ENCODE measurements around the gene TTC3. TPM values are rescaled to one million over a fixed set of nuclear protein-coding genes. Genes with fewer than 3 reads are reported as not detected.

TTC3 gene
- total RNA-seq, 1 donor from 2014 or later: 302 TPM

- no peak for DNase-seq (ENCODE audit: low read depth)
Measured at GRCh38 chr21:37061926-37062592, 11.0 kb upstream of the TTC3 start.

- DNase-seq (ENCODE audit: low read depth): no peak
Measured at GRCh38 chr21:37062593-37062935, 10.5 kb upstream of the TTC3 start.

- no peak for DNase-seq (ENCODE audit: low read depth)
Measured at GRCh38 chr21:37063433-37063832, 9.6 kb upstream of the TTC3 start.

- no peak for DNase-seq (ENCODE audit: low read depth)
Measured at GRCh38 chr21:37064841-37065240, 8.2 kb upstream of the TTC3 start.

- no peak for DNase-seq (ENCODE audit: low read depth)
Measured at GRCh38 chr21:37065561-37066177, 7.4 kb upstream of the TTC3 start.

- DNase-seq (ENCODE audit: low read depth): peak; percentile 56
Measured at GRCh38 chr21:37071561-37072273, 1.3 kb upstream of the TTC3 start.

GRCh38 chr21:37072274-37072987 lies 623 bp upstream of the TTC3 start:
- peak; percentile 54 for DNase-seq (ENCODE audit: low read depth)

GRCh38 chr21:37073417-37074196 lies 553 bp downstream of the TTC3 start:
- no peak for DNase-seq (ENCODE audit: low read depth)

GRCh38 chr21:37074197-37074510 lies 1.1 kb downstream of the TTC3 start:
- no peak for DNase-seq (ENCODE audit: low read depth)

- no peak for DNase-seq (ENCODE audit: low read depth)
Measured at GRCh38 chr21:37074546-37074945, 1.5 kb downstream of the TTC3 start.

GRCh38 chr21:37075214-37075770 lies 2.2 kb downstream of the TTC3 start:
- DNase-seq (ENCODE audit: low read depth): no peak

GRCh38 chr21:37076087-37076850 lies 3.2 kb downstream of the TTC3 start:
- no peak for DNase-seq (ENCODE audit: low read depth)

GRCh38 chr21:37077403-37077802 lies 4.3 kb downstream of the TTC3 start:
- no peak for DNase-seq (ENCODE audit: low read depth)

GRCh38 chr21:37079211-37079824 lies 6.3 kb downstream of the TTC3 start:
- DNase-seq (ENCODE audit: low read depth): no peak

GRCh38 chr21:37082375-37082774 lies 9.3 kb downstream of the TTC3 start:
- DNase-seq (ENCODE audit: low read depth): no peak

- no peak for DNase-seq (ENCODE audit: low read depth)
Measured at GRCh38 chr21:37082856-37083528, 9.9 kb downstream of the TTC3 start.

- no peak for DNase-seq (ENCODE audit: low read depth)
Measured at GRCh38 chr21:37085726-37086125, 12.7 kb downstream of the TTC3 start.

GRCh38 chr21:37087188-37087587 lies 14.1 kb downstream of the TTC3 start:
- DNase-seq (ENCODE audit: low read depth): peak; percentile 47

- DNase-seq (ENCODE audit: low read depth): no peak
Measured at GRCh38 chr21:37088186-37088735, 15.2 kb downstream of the TTC3 start.

- DNase-seq (ENCODE audit: low read depth): no peak
Measured at GRCh38 chr21:37093977-37094376, 20.9 kb downstream of the TTC3 start.
